ENCODE results near the gene HOXD13. TPM values are rescaled to one million over a fixed set of nuclear protein-coding genes. Genes with fewer than 3 reads are reported as not detected.

The HOXD13 gene
- total and polyA plus RNA-seq, 2 experiments from 2014 or later = not detected

DNA sequence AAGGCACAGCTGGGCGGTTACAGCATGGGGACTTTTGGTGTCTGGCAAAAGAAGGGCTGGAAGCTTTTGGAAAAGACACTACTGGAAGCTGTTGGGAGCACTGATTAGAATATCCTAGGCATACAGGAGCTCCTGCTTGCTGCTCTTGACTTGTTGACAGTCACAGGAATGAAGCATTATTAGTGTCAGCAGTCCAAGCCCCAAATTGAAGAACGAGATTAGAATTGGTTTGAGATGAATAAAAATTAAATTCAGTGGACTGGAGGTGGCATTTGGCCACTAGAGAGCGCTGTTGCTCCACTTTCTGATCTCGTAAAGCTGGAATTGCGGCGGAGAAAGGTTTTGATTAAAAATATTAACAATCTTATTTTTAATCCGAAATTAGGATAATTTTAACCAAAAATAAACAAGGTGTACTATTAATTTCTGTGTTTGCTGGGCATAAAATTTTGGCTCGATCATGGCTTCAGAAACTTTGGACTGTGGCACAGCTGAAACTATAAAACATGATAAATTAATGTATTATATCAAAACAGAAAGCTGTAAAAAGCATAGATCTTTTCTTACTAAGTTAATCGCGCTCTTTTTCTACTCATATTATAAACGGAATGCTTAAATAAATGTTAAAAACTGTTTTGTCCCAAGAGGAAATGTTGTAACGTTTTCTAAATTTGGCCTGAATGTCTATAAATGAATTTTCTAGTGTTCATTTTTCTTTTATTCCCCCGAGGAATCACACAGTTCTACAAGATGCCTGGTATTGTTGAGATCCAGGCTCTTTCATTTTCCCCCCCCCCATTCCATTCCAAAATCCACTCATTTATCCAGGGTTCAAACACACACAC, 34.6 kb downstream of the HOXD13 start (continued):
- TF ChIP-seq, protein P1, sequence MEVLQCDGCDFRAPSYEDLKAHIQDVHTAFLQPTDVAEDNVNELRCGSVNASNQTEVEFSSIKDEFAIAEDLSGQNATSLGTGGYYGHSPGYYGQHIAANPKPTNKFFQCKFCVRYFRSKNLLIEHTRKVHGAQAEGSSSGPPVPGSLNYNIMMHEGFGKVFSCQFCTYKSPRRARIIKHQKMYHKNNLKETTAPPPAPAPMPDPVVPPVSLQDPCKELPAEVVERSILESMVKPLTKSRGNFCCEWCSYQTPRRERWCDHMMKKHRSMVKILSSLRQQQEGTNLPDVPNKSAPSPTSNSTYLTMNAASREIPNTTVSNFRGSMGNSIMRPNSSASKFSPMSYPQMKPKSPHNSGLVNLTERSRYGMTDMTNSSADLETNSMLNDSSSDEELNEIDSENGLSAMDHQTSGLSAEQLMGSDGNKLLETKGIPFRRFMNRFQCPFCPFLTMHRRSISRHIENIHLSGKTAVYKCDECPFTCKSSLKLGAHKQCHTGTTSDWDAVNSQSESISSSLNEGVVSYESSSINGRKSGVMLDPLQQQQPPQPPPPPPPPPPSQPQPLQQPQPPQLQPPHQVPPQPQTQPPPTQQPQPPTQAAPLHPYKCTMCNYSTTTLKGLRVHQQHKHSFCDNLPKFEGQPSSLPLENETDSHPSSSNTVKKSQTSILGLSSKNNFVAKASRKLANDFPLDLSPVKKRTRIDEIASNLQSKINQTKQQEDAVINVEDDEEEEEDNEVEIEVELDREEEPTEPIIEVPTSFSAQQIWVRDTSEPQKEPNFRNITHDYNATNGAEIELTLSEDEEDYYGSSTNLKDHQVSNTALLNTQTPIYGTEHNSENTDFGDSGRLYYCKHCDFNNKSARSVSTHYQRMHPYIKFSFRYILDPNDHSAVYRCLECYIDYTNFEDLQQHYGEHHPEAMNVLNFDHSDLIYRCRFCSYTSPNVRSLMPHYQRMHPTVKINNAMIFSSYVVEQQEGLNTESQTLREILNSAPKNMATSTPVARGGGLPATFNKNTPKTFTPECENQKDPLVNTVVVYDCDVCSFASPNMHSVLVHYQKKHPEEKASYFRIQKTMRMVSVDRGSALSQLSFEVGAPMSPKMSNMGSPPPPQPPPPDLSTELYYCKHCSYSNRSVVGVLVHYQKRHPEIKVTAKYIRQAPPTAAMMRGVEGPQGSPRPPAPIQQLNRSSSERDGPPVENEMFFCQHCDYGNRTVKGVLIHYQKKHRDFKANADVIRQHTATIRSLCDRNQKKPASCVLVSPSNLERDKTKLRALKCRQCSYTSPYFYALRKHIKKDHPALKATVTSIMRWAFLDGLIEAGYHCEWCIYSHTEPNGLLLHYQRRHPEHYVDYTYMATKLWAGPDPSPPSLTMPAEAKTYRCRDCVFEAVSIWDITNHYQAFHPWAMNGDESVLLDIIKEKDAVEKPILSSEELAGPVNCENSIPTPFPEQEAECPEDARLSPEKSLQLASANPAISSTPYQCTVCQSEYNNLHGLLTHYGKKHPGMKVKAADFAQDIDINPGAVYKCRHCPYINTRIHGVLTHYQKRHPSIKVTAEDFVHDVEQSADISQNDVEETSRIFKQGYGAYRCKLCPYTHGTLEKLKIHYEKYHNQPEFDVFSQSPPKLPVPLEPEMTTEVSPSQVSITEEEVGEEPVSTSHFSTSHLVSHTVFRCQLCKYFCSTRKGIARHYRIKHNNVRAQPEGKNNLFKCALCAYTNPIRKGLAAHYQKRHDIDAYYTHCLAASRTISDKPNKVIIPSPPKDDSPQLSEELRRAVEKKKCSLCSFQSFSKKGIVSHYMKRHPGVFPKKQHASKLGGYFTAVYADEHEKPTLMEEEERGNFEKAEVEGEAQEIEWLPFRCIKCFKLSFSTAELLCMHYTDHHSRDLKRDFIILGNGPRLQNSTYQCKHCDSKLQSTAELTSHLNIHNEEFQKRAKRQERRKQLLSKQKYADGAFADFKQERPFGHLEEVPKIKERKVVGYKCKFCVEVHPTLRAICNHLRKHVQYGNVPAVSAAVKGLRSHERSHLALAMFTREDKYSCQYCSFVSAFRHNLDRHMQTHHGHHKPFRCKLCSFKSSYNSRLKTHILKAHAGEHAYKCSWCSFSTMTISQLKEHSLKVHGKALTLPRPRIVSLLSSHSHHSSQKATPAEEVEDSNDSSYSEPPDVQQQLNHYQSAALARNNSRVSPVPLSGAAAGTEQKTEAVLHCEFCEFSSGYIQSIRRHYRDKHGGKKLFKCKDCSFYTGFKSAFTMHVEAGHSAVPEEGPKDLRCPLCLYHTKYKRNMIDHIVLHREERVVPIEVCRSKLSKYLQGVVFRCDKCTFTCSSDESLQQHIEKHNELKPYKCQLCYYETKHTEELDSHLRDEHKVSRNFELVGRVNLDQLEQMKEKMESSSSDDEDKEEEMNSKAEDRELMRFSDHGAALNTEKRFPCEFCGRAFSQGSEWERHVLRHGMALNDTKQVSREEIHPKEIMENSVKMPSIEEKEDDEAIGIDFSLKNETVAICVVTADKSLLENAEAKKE (CRISPR knock-in tag; IDR thresholded peaks at IDR 0.05) = no peak
- TF ChIP-seq STAT1 (IDR thresholded peaks at IDR 0.05; ENCODE audit: unreplicated experiment) (no peak), EZH2 (IDR thresholded peaks at IDR 0.05; ENCODE audit: low read depth, unreplicated experiment) (peak; percentile 45), NANOG (IDR thresholded peaks at IDR 0.05; ENCODE audit: borderline replicate concordance) (no peak)

DNA sequence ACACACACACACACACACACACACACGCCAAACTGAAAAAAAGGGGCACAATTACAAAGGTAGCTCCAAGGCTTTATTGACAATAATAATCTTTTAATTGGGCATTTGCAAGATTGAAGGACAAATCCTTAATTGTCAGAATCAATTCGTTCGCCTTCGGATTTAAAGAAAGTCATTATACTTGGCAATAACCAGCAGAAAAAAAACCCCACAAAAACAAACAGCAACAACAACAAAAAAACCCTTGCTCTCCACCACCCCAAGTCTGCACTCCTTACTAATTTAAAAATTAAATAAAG, 35.2 kb downstream of the HOXD13 start:
- H3K27ac ChIP-seq (ENCODE audit: low read depth) = no peak overlapping the region
- peaks cover 100% of the 10 kb centered on the region for H3K27me3 ChIP-seq (ENCODE audit: insufficient read depth)
- H4K20me1 ChIP-seq (replicated peaks; ENCODE audit: insufficient read depth) = peaks cover 40% of the 10 kb centered on the region
- Mint-ChIP-seq H3K36me3 (ENCODE audit: low read depth) (no peaks in the 10 kb centered on the region), H3K27ac (no peak overlapping the region), H3K27me3 (ENCODE audit: insufficient read depth, low read depth, poor library complexity) (peaks cover 95% of the 10 kb centered on the region), H3K9me3 (peaks cover 15% of the 10 kb centered on the region; the same call in 2 of the 3 replicates), H3K4me3 (no peak overlapping the region), H3K4me1 (peaks cover 29% of the 10 kb centered on the region)
- peak overlapping the region; percentile 75; the same call in 1 of the 2 replicates for H3K4me2 ChIP-seq
- H2AFZ ChIP-seq = no peak overlapping the region
- no peaks in the 10 kb centered on the region for H3K36me3 ChIP-seq (ENCODE audit: insufficient read depth)
- H3F3A ChIP-seq (replicated peaks; ENCODE audit: low read depth) = peaks cover 55% of the 10 kb centered on the region; the same call in 1 of the 2 replicates
- ATAC-seq (no peak), DNase-seq (ENCODE audit: low spot score) (no peak)
- peaks cover 11% of the 10 kb centered on the region for H3K4me1 ChIP-seq (ENCODE audit: insufficient read depth)
- H3K9me2 ChIP-seq (ENCODE audit: insufficient read depth) = no peaks in the 10 kb centered on the region
- H3K4me3 ChIP-seq = no peak overlapping the region
- no peaks in the 10 kb centered on the region for H3K79me2 ChIP-seq (replicated peaks; ENCODE audit: insufficient read depth)
- TF ChIP-seq ZNF114 (CRISPR knock-in tag; IDR thresholded peaks at IDR 0.05) (no peak), CREB1 (CRISPR knock-in tag; IDR thresholded peaks at IDR 0.05; ENCODE audit: low read depth) (no peak), STAT1 (IDR thresholded peaks at IDR 0.05; ENCODE audit: unreplicated experiment) (no peak), REST (IDR thresholded peaks at IDR 0.05; ENCODE audit: unreplicated experiment) (no peak), EZH2phosphoT487 (IDR thresholded peaks at IDR 0.05; ENCODE audit: unreplicated experiment) (no peak), JUNB (IDR thresholded peaks at IDR 0.05; ENCODE audit: unreplicated experiment) (no peak), NANOG (IDR thresholded peaks at IDR 0.05; ENCODE audit: borderline replicate concordance) (no peak), EZH2 (IDR thresholded peaks at IDR 0.05; ENCODE audit: low read depth, unreplicated experiment) (no peak)
- TF ChIP-seq, protein P2, sequence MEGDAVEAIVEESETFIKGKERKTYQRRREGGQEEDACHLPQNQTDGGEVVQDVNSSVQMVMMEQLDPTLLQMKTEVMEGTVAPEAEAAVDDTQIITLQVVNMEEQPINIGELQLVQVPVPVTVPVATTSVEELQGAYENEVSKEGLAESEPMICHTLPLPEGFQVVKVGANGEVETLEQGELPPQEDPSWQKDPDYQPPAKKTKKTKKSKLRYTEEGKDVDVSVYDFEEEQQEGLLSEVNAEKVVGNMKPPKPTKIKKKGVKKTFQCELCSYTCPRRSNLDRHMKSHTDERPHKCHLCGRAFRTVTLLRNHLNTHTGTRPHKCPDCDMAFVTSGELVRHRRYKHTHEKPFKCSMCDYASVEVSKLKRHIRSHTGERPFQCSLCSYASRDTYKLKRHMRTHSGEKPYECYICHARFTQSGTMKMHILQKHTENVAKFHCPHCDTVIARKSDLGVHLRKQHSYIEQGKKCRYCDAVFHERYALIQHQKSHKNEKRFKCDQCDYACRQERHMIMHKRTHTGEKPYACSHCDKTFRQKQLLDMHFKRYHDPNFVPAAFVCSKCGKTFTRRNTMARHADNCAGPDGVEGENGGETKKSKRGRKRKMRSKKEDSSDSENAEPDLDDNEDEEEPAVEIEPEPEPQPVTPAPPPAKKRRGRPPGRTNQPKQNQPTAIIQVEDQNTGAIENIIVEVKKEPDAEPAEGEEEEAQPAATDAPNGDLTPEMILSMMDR (conservative IDR thresholded peaks at IDR 0.05; ENCODE audit: low read depth in 2 of 2) = no peak
- TF ChIP-seq, protein P3, sequence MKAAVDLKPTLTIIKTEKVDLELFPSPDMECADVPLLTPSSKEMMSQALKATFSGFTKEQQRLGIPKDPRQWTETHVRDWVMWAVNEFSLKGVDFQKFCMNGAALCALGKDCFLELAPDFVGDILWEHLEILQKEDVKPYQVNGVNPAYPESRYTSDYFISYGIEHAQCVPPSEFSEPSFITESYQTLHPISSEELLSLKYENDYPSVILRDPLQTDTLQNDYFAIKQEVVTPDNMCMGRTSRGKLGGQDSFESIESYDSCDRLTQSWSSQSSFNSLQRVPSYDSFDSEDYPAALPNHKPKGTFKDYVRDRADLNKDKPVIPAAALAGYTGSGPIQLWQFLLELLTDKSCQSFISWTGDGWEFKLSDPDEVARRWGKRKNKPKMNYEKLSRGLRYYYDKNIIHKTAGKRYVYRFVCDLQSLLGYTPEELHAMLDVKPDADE (IDR thresholded peaks at IDR 0.05) = no peak
